HT-29 (cell line): ENCODE measurements around the gene FGR. TPM values are rescaled to one million over a fixed set of nuclear protein-coding genes. Genes with fewer than 3 reads are reported as not detected.
"Not testable (repeated sequence)": the region's sequence is repeated elsewhere in the genome, so short reads cannot be mapped to it uniquely, and the experiment has no call there.

Source experiments
- DNase-seq: peaks from one replicate; pipeline ENCODE4 v3.0.0-alpha.2; 2015; ENCODE audit warnings: low spot score
- total RNA-seq: library from RNA; depleted of rRNA; stranded (reverse); fragments of >200 nt; shearing (Covaris generic); gene quantifications from 2 replicates; pipeline ENCODE4 v1.2.3, GENCODE V29; 2014

Gene FGR
- total RNA-seq, 1 experiment from 2014 or later, result not detected

GRCh38 chr1:27635396-27636142, 584 bp upstream of the FGR start:
- no peak for DNase-seq

GRCh38 chr1:27634177-27634984, 604 bp downstream of the FGR start:
- no peak for DNase-seq

- DNase-seq, result no peak
Observed at GRCh38 chr1:27633640-27634176, 1.3 kb downstream of the FGR start.

DNA sequence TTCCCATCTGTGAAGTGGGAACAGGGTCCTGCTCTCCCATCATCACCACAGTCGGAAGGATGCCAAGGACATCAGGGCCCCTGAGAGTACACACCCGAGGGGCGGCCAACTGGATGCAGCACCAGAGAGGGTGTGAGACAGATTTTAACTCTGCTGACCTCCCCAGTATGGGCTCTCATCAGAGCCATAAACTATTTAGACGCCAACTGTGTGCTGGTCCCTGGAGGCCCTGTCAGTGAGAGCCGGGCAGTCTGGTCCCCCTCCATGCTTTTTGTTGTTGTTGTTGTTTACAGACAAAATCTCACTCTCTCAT, 1.7 kb downstream of the FGR start:
- DNase-seq, result no peak

DNA sequence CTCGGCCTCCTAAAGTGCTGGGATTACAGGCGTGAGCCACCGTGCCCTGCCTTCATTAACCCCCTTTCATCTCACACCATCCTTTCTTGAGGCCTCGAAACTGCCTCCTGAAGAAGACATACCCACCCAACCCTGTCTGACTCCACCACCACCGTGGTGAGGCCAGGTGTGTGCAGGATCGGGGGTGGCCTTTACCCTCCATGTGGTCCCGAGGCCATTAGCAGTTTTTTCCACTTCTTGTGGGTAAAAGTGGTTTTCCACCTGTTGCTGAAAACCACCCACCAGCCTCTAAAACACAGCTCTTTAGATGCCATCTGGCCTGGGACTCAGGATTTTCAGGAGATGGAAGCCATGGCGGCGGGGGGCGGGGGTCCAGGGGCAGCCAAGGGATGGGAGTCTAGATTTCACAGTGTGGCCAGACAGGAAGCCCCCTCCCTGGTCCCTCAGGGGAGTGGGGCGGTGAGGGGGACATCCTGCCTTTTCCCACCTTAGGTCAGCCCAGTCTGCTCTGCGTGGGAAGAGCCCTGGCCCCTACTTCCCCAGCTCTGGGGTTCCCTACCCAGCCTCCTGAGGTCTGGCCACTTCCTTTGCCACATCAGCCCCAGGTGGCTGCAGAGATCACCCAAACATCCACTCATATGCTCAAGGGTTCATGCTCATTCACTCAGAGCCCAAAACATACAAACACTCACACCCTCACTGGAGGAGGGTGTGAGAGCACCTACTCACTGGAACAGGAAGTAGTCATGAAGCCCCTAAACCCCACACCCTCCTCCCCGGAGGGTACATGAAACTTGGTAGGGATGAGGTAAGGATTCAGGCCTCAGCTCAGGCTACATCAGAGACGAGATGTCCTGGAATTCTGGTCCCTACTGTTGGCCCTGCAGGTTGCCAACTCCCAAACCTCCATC, 2.3 kb downstream of the FGR start:
- no peak for DNase-seq

DNA sequence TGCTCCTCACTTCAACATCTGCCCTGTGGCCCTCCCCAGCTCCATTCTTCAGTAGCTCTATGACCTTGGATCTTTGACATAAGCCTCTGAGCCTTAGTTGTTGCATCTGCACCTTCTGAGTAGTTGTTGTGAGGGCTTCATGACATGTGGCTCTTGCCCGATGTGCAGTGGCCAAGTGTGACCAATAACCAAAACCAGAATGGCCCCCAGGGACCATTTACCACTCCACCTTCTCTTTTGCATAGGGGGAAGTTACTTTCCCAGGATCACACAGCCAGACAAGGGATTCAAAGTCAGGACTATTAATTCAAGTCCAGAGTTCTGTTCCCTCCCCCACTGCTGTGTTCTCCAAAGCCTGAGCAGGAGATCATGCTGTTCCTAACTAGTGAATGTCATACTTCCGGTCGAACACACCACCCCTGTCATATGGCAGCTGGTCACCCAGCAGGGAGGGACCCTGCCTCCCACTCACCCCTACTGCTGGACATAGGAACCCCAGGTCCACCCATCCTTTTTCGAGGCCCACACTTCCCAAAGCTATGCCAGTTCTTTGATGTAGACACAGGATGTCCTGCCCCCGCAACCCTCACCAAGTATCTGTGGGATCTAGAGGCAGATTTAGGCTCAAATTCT, 4.0 kb downstream of the FGR start:
- no peak for DNase-seq

GRCh38 chr1:27628712-27629111, 6.3 kb downstream of the FGR start:
- DNase-seq, result no peak

GRCh38 chr1:27627733-27628132, 7.3 kb downstream of the FGR start:
- not testable (repeated sequence) for DNase-seq

GRCh38 chr1:27627061-27627460, 7.9 kb downstream of the FGR start:
- no peak for DNase-seq

DNA sequence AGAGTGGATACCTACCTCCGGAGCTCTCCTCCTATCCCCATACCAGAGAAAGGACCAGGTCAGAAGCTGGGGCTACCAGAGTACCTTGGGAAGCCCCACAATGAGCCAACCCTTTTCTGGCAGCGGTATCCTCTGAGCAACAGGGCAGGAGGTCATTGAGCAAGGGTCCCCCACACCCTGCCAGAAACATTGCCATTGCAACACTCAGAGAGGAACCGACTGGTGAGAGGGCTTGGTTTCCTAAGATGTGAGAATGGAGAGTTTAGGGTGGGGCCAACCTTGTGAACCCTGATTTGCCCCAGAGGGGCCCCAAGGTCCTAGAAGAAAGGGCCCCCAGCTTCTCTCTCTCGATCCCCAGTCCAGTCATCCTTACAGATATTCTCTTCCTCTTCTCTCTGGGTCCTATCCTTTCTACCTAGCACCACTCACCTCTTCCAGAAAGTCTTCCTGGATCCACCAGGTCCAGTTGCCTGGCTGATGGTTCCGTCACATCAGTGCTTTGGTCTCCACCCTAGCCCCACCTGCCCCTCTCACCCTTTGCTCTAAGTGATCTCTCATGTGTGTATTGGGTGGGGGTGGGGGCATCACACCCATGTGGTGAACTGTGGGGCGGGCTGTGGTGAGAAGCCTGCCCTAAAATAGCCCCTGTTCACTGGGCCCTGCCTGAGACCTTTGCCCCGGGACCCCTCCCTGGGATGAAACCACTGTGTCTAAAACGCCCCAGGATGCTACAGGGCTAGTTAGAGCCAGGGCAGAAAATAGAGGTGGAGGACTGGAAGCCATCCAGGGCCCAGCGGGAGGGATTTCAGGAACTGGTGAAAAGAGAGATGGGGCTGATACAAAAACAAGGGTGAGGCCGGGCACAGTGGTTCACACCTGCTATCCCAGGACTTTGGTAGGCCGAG, 8.7 kb downstream of the FGR start:
- no peak for DNase-seq

GRCh38 chr1:27624467-27625178, 10.4 kb downstream of the FGR start:
- DNase-seq, result no peak

- no peak for DNase-seq
Observed at GRCh38 chr1:27623327-27624212, 11.4 kb downstream of the FGR start.

DNA sequence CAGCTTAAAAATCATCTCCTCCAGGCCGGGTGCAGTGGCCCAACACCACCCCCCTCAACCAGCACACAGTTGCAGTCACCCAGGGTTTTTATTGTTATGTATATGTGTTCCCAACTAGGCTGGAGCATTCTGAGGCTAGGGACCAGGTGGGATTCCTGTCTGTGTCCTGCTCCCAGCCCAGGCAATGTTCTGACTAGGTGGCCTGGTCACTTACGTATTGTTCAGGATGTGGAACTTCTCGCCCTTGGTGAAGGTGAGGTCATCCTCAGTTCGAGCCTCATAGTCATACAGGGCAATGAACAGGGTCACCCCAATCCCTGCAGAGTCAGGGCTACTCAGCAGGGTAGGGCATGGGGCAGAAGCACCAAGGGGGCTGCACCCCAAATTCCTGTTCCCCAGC, 12.2 kb downstream of the FGR start:
- no peak for DNase-seq

DNA sequence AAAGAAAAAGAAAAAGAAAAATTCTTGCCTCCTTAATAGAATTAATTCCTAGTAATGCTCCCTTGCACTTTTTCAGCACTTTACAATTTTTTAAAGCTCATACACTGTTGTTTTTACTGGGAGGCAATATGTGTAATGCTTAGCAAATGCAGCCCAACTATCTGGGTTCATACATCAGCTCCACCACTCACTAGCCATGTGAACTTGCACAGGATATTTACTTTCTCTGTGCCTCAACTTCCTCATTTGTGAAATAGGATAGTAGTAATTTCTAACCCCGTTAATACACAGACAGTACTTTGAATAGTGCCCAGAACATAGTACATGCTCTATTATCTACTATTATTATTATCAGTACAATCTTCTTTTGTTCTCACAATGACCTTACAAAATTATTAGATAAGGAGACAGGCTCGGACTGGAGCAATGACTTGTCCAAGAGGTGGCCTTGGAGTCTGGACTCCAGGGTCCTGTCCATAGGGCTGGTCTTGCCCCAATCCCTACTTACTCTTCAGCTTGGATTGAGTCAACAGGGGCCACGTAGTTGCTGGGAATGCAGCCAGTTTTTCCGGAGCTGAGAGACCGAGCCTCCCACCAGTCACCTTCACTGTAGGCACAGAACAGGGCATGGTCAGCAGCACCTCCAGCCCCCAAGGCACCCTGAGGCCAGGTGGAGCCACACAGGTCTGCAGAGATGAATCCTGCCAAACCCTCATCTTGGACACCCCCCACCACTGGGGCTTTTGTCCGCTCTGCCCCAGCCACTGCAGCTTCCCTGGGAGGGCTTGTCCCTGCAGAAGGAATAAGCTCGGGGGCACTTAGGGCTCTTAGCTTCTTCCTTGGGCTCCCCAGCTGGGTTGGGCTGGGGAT, 13.7 kb downstream of the FGR start:
- DNase-seq, result no peak

DNA sequence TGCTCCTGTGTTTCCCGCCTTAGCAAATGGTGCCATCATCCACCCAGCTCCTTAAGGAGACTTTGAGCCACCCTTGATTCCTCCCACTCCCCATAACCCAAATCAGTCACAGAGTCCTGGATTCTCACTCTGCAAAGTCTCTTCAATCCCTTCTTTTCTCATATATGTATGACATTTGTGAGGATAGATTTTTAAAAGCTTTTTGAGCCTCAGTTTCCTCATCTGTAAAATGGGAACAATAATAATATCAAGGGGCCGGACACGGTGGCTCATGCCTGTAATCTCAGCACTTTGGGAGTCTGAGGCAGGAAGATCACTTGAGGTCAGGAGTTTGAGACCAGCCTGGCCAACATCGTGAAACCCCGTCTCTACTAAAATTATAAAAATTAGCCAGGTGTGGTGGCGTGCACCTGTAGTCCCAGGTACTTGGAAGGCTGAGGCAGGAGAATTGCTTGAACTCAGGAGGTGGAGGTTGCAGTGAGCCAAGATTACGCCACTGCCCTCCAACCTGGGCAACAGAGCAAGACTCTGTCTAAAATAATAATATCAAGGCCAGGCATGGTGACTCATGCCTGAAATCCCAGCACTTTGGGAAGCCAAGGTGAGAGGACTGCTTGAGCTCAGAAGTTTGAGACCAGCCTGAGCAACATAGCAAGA, 15.1 kb downstream of the FGR start:
- not testable (repeated sequence) for DNase-seq

DNA sequence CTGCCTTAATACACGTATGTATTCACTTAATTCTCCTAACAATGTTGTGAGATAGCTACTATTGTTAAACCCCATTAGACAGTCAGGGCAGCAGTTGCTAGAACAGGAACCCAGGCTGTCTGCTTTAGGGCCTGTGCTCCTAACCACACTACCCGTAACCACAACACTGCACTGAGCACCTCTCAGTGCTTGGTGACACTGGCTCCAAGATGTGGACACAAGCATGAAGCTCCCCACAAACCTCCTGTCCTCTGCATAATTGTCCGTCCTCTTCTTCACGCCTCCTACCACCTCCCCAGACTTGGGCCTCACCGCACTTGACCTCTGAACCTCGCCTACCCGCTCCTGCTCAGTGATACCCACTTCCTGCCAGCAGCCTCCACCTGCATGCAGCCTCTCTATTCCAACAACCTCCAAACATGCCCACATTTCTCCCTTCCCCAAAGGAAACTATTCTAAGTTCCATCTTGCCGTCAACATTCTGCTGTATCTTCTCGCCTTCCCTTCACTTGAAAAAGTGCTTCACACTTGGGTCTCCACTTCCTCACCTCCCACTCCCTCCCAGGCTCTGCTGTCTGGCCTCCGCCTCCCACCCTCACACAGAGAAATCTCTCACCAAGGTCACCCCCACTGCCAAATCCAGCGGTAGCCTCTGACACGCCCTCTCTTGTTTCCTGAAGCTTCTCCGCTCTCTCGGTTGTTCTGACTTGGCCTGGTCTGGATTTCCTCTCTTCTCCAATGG, 16.5 kb downstream of the FGR start:
- DNase-seq, result no peak
